GM18520 (cell line): ENCODE data around the gene DYNC2H1.
"Not testable (repeated sequence)": the region's sequence is repeated elsewhere in the genome, so short reads cannot be mapped to it uniquely, and the experiment has no call there.

Experiments
- ATAC-seq: cut with Tn5 transposase; IDR thresholded peaks from one replicate; pipeline ENCODE4 v1.9.1; 2021; ENCODE audit not compliant: unreplicated experiment

Gene DYNC2H1

GRCh38 chr11:103364687-103365086, 255.5 kb downstream of the DYNC2H1 start:
- no peak for ATAC-seq

GRCh38 chr11:103367650-103368049, 258.4 kb downstream of the DYNC2H1 start:
- ATAC-seq, result no peak

GRCh38 chr11:103368145-103368544, 258.9 kb downstream of the DYNC2H1 start:
- ATAC-seq, result no peak

GRCh38 chr11:103370076-103370475, 260.9 kb downstream of the DYNC2H1 start:
- no peak for ATAC-seq

GRCh38 chr11:103372906-103373305, 263.7 kb downstream of the DYNC2H1 start:
- ATAC-seq, result no peak

- ATAC-seq, result not testable (repeated sequence)
These were observed 265.0 kb downstream of the DYNC2H1 start for GRCh38 chr11:103374227-103374626.

GRCh38 chr11:103378931-103379330, 269.7 kb downstream of the DYNC2H1 start:
- no peak for ATAC-seq

- no peak for ATAC-seq
These were observed 270.8 kb downstream of the DYNC2H1 start for GRCh38 chr11:103380031-103380430.

GRCh38 chr11:103384652-103385051, 275.4 kb downstream of the DYNC2H1 start:
- no peak for ATAC-seq

- no peak for ATAC-seq
These were observed 286.4 kb downstream of the DYNC2H1 start for GRCh38 chr11:103395612-103396011.

- no peak for ATAC-seq
These were observed 287.0 kb downstream of the DYNC2H1 start for GRCh38 chr11:103396237-103396636.

GRCh38 chr11:103397369-103397768, 288.1 kb downstream of the DYNC2H1 start:
- ATAC-seq, result no peak

GRCh38 chr11:103398829-103399228, 289.6 kb downstream of the DYNC2H1 start:
- ATAC-seq, result no peak

GRCh38 chr11:103406357-103406756, 297.1 kb downstream of the DYNC2H1 start:
- no peak for ATAC-seq

- no peak for ATAC-seq
These were observed 298.4 kb downstream of the DYNC2H1 start for GRCh38 chr11:103407641-103408040.

- no peak for ATAC-seq
These were observed 304.2 kb downstream of the DYNC2H1 start for GRCh38 chr11:103413266-103413888.

GRCh38 chr11:103418014-103418413, 308.8 kb downstream of the DYNC2H1 start:
- no peak for ATAC-seq

- ATAC-seq, result no peak
These were observed 311.4 kb downstream of the DYNC2H1 start for GRCh38 chr11:103420593-103420992.

- ATAC-seq, result no peak
These were observed 324.3 kb downstream of the DYNC2H1 start for GRCh38 chr11:103433386-103434072.

GRCh38 chr11:103434073-103434411, 324.8 kb downstream of the DYNC2H1 start:
- ATAC-seq, result no peak

- ATAC-seq, result no peak
These were observed 327.0 kb downstream of the DYNC2H1 start for GRCh38 chr11:103436131-103436770.

GRCh38 chr11:103441021-103441420, 331.8 kb downstream of the DYNC2H1 start:
- no peak for ATAC-seq
